ENCODE results near the gene PHEX. TPM values are rescaled to one million over a fixed set of nuclear protein-coding genes. Genes with fewer than 3 reads are reported as not detected.

PHEX gene
- polyA plus RNA-seq, 1 donor from 2014 or later, result 0.59 TPM

- Histone ChIP-seq H4K20me1 (ENCODE audit: insufficient read depth) (no peaks in the 10 kb centered on the region), H3K9me2 (ENCODE audit: insufficient read depth, low read length) (no peaks in the 10 kb centered on the region), H3K27me3 (ENCODE audit: insufficient read depth, low read depth, low read length) (no peaks in the 10 kb centered on the region), H3K79me2 (replicated peaks; ENCODE audit: insufficient read depth, low read length) (no peaks in the 10 kb centered on the region), H3K4me3 (ENCODE audit: low read length) (no peak overlapping the region), H3K36me3 (ENCODE audit: insufficient read depth, low read length) (no peaks in the 10 kb centered on the region), H3F3A (ENCODE audit: insufficient read depth, low read length, poor library complexity, severe bottlenecking) (no peaks in the 10 kb centered on the region), H3K4me2 (ENCODE audit: low read length) (no peak overlapping the region), H3K9me3 (ENCODE audit: low read length) (no peaks in the 10 kb centered on the region), H3K27ac (ENCODE audit: low read length) (no peak overlapping the region), H2AFZ (ENCODE audit: low read depth, low read length) (no peak overlapping the region), H3K9ac (ENCODE audit: low read length) (no peak overlapping the region)
- TF ChIP-seq POLR2AphosphoS5 (IDR thresholded peaks at IDR 0.05) (no peak), SMC3 (conservative IDR thresholded peaks at IDR 0.05; ENCODE audit: poor library complexity) (no peak), EP300 (conservative IDR thresholded peaks at IDR 0.05; ENCODE audit: poor library complexity, severe bottlenecking) (no peak), RAD21 (conservative IDR thresholded peaks at IDR 0.05) (no peak), CTCF (IDR thresholded peaks at IDR 0.05; ENCODE audit: poor library complexity, severe bottlenecking) (no peak), MXI1 (conservative IDR thresholded peaks at IDR 0.05; ENCODE audit: poor library complexity, severe bottlenecking) (no peak), TAF1 (IDR thresholded peaks at IDR 0.05; ENCODE audit: low read depth) (no peak), EZH2 (IDR thresholded peaks at IDR 0.05; ENCODE audit: borderline replicate concordance, insufficient read depth, low read length, poor library complexity, severe bottlenecking) (no peak), REST (IDR thresholded peaks at IDR 0.05; ENCODE audit: borderline replicate concordance) (no peak)
Measured at GRCh38 chrX:22237479-22237878, 205.4 kb downstream of the PHEX start.

GRCh38 chrX:22246620-22247019 lies 214.5 kb downstream of the PHEX start:
- H2AFZ ChIP-seq (ENCODE audit: low read depth, low read length), result no peak overlapping the region
- H3K4me2 ChIP-seq (ENCODE audit: low read length), result no peak overlapping the region

More at GRCh38 chrX:22246620-22247019, 214.5 kb downstream of the PHEX start:
- H3K9me3 ChIP-seq (ENCODE audit: low read length), result no peaks in the 10 kb centered on the region
- no peaks in the 10 kb centered on the region for H3K36me3 ChIP-seq (ENCODE audit: insufficient read depth, low read length)
- H3K27me3 ChIP-seq (ENCODE audit: insufficient read depth, low read depth, low read length), result no peaks in the 10 kb centered on the region
- H3K79me2 ChIP-seq (replicated peaks; ENCODE audit: insufficient read depth, low read length), result no peaks in the 10 kb centered on the region
- H3K27ac ChIP-seq (ENCODE audit: low read length), result no peak overlapping the region
- H3K9me2 ChIP-seq (ENCODE audit: insufficient read depth, low read length), result no peaks in the 10 kb centered on the region
- TF ChIP-seq POLR2AphosphoS5 (IDR thresholded peaks at IDR 0.05) (no peak), EZH2 (IDR thresholded peaks at IDR 0.05; ENCODE audit: borderline replicate concordance, insufficient read depth, low read length, poor library complexity, severe bottlenecking) (no peak), RAD21 (conservative IDR thresholded peaks at IDR 0.05) (no peak), MXI1 (conservative IDR thresholded peaks at IDR 0.05; ENCODE audit: poor library complexity, severe bottlenecking) (no peak), EP300 (conservative IDR thresholded peaks at IDR 0.05; ENCODE audit: poor library complexity, severe bottlenecking) (no peak), CTCF (IDR thresholded peaks at IDR 0.05; ENCODE audit: poor library complexity, severe bottlenecking) (no peak), TAF1 (IDR thresholded peaks at IDR 0.05; ENCODE audit: low read depth) (no peak), REST (IDR thresholded peaks at IDR 0.05; ENCODE audit: borderline replicate concordance) (no peak), SMC3 (conservative IDR thresholded peaks at IDR 0.05; ENCODE audit: poor library complexity) (no peak)
- H3K9ac ChIP-seq (ENCODE audit: low read length), result no peak overlapping the region
- H4K20me1 ChIP-seq (ENCODE audit: insufficient read depth), result no peaks in the 10 kb centered on the region
- H3K4me3 ChIP-seq (ENCODE audit: low read length), result no peak overlapping the region
- H3F3A ChIP-seq (ENCODE audit: insufficient read depth, low read length, poor library complexity, severe bottlenecking), result no peaks in the 10 kb centered on the region
